ENCODE data around the gene EED. TPM values are rescaled to one million over a fixed set of nuclear protein-coding genes. Genes with fewer than 3 reads are reported as not detected.

EED gene
- total RNA-seq, 1 experiment from 2014 or later, result 24.4 TPM

DNA sequence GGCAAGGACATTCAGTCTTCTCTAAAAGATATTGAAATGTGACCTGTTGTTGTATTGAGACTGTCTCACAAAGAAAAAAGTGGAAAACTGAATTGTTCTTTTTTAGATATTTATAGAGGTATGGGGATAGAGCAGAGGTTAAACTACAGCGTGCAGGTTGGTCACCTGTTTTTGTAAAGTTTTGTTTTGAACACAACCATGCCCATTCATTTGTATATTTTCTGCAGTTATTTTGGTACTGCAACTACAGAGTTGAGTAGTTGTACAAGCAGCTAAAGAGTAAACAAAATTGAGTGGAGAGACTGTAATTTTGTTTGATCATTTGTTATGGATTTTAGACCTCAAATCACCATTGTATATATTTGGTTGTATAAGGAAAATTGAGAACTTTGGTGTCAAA, 11.3 kb downstream of the EED start:
- intact Hi-C loops (cut with micrococcal nuclease; ENCODE audit: unreplicated experiment), result no loop called here
- no peak overlapping the region for H3K27ac Mint-ChIP-seq (ENCODE audit: unreplicated experiment)
- H3K27me3 Mint-ChIP-seq (ENCODE audit: unreplicated experiment), result no peaks in the 10 kb centered on the region
- no peaks in the 10 kb centered on the region for H3K4me1 Mint-ChIP-seq (ENCODE audit: low read depth, unreplicated experiment)
- no peak for DNase-seq
- H3K4me3 Mint-ChIP-seq (ENCODE audit: low read depth, unreplicated experiment), result no peak overlapping the region
- no TSS peak for BruUV-seq (replicated peaks)
- peaks cover 11% of the 10 kb centered on the region for H3K36me3 Mint-ChIP-seq (ENCODE audit: insufficient read depth, unreplicated experiment)
- H3K9me3 Mint-ChIP-seq (ENCODE audit: low read depth, unreplicated experiment), result no peaks in the 10 kb centered on the region
- CTCF ChIA-PET, result no interaction called here
- TF ChIP-seq CTCF (IDR thresholded peaks at IDR 0.05; ENCODE audit: unreplicated experiment), result no peak

DNA sequence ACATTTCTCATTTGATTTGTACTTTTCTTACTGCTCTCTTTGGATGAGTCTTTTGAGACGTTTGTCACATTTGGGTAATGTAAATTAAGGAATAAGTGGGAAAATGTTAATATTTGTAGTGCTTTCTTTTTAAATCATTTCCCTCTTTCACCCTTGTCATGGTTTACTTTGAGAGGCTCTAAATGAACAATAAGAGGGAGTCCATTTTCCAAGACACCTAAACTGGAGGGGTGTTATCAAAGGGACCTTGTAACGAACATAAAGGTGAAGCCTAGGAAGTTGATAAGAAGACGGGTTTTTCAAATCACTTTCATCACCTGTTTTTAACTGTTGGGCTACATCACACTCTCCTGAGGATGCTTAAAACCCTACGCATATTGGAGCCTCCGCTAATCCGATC, 12.1 kb downstream of the EED start:
- CTCF ChIA-PET, result interaction anchor here (0.7 kb wide), 1 partner anchor 107 kb away, joined by 3 read pairs; no protein-coding TSS in a partner anchor
- Mint-ChIP-seq H3K4me1 (ENCODE audit: low read depth, unreplicated experiment) (no peaks in the 10 kb centered on the region), H3K9me3 (ENCODE audit: low read depth, unreplicated experiment) (no peaks in the 10 kb centered on the region), H3K27me3 (ENCODE audit: unreplicated experiment) (no peaks in the 10 kb centered on the region), H3K27ac (ENCODE audit: unreplicated experiment) (no peak overlapping the region), H3K36me3 (ENCODE audit: insufficient read depth, unreplicated experiment) (peaks cover 11% of the 10 kb centered on the region), H3K4me3 (ENCODE audit: low read depth, unreplicated experiment) (no peak overlapping the region)
- intact Hi-C loops (cut with micrococcal nuclease; ENCODE audit: unreplicated experiment), result no loop called here
- no peak for DNase-seq
- BruUV-seq (replicated peaks), result no TSS peak
- no peak for TF ChIP-seq CTCF (IDR thresholded peaks at IDR 0.05; ENCODE audit: unreplicated experiment)

- H3K4me3 Mint-ChIP-seq (ENCODE audit: low read depth, unreplicated experiment), result no peak overlapping the region
- BruUV-seq (replicated peaks), result no TSS peak
- CTCF ChIA-PET, result interaction anchor here (0.7 kb wide), 1 partner anchor 106 kb away, joined by 3 read pairs; no protein-coding TSS in a partner anchor
- DNase-seq, result no peak
- H3K36me3 Mint-ChIP-seq (ENCODE audit: insufficient read depth, unreplicated experiment), result peaks cover 12% of the 10 kb centered on the region
- H3K9me3 Mint-ChIP-seq (ENCODE audit: low read depth, unreplicated experiment), result no peaks in the 10 kb centered on the region
- H3K27ac Mint-ChIP-seq (ENCODE audit: unreplicated experiment), result no peak overlapping the region
- TF ChIP-seq CTCF (IDR thresholded peaks at IDR 0.05; ENCODE audit: unreplicated experiment), result no peak
- intact Hi-C loops (cut with micrococcal nuclease; ENCODE audit: unreplicated experiment), result no loop called here
- H3K27me3 Mint-ChIP-seq (ENCODE audit: unreplicated experiment), result no peaks in the 10 kb centered on the region
- H3K4me1 Mint-ChIP-seq (ENCODE audit: low read depth, unreplicated experiment), result no peaks in the 10 kb centered on the region
These were observed 12.9 kb downstream of the EED start for GRCh38 chr11:86257446-86257845.

- Mint-ChIP-seq H3K9me3 (ENCODE audit: low read depth, unreplicated experiment) (no peaks in the 10 kb centered on the region), H3K4me3 (ENCODE audit: low read depth, unreplicated experiment) (no peak overlapping the region), H3K36me3 (ENCODE audit: insufficient read depth, unreplicated experiment) (peaks cover 17% of the 10 kb centered on the region), H3K27ac (ENCODE audit: unreplicated experiment) (no peak overlapping the region), H3K4me1 (ENCODE audit: low read depth, unreplicated experiment) (no peaks in the 10 kb centered on the region), H3K27me3 (ENCODE audit: unreplicated experiment) (no peaks in the 10 kb centered on the region)
- no peak for TF ChIP-seq CTCF (IDR thresholded peaks at IDR 0.05; ENCODE audit: unreplicated experiment)
- no TSS peak for BruUV-seq (replicated peaks)
- DNase-seq, result no peak
- CTCF ChIA-PET, result interaction anchor here (0.6 kb wide), 1 partner anchor 11 kb away, joined by 3 read pairs; no protein-coding TSS in a partner anchor
- intact Hi-C loops (cut with micrococcal nuclease; ENCODE audit: unreplicated experiment), result no loop called here
These were observed 15.2 kb downstream of the EED start for GRCh38 chr11:86259730-86260129.
